SK-N-MC (cell line): ENCODE measurements around the gene CIP2A.

ENCODE experiments used
- EZH2 ChIP-seq: fragments of 200-600 bp; sonication (generic); IDR thresholded peaks from one replicate; pipeline ENCODE4 v1.6.1; 2017; ENCODE audit warnings: antibody characterized with exemption
- FOXP2 ChIP-seq: optimal IDR thresholded peaks from 2 replicates; pipeline ENCODE3; 2011; ENCODE audit warnings: mild to moderate bottlenecking, moderate library complexity; ENCODE audit not compliant: insufficient read depth; ENCODE audit errors: extremely low read length, control extremely low read depth
- POLR2AphosphoS5 ChIP-seq: IDR thresholded peaks from 2 replicates; pipeline ENCODE4 v1.6.1; 2012; ENCODE audit warnings: mild to moderate bottlenecking, low read depth, low read length, borderline replicate concordance

GRCh38 chr3:108548304-108548703 is 40.9 kb downstream of the CIP2A start:
- TF ChIP-seq POLR2AphosphoS5 = no peak
- TF ChIP-seq EZH2 = no peak
- no peak for TF ChIP-seq FOXP2
